EH (cell line): ENCODE data around the gene CENPB.
"Not testable (repeated sequence)": the region's sequence is repeated elsewhere in the genome, so short reads cannot be mapped to it uniquely, and the experiment has no call there.

Experiments used
- DNase-seq: peaks from one replicate; pipeline ENCODE4 v3.0.0-alpha.2; 2015; ENCODE audit warnings: low read depth

CENPB gene, protein sequence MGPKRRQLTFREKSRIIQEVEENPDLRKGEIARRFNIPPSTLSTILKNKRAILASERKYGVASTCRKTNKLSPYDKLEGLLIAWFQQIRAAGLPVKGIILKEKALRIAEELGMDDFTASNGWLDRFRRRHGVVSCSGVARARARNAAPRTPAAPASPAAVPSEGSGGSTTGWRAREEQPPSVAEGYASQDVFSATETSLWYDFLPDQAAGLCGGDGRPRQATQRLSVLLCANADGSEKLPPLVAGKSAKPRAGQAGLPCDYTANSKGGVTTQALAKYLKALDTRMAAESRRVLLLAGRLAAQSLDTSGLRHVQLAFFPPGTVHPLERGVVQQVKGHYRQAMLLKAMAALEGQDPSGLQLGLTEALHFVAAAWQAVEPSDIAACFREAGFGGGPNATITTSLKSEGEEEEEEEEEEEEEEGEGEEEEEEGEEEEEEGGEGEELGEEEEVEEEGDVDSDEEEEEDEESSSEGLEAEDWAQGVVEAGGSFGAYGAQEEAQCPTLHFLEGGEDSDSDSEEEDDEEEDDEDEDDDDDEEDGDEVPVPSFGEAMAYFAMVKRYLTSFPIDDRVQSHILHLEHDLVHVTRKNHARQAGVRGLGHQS

DNA sequence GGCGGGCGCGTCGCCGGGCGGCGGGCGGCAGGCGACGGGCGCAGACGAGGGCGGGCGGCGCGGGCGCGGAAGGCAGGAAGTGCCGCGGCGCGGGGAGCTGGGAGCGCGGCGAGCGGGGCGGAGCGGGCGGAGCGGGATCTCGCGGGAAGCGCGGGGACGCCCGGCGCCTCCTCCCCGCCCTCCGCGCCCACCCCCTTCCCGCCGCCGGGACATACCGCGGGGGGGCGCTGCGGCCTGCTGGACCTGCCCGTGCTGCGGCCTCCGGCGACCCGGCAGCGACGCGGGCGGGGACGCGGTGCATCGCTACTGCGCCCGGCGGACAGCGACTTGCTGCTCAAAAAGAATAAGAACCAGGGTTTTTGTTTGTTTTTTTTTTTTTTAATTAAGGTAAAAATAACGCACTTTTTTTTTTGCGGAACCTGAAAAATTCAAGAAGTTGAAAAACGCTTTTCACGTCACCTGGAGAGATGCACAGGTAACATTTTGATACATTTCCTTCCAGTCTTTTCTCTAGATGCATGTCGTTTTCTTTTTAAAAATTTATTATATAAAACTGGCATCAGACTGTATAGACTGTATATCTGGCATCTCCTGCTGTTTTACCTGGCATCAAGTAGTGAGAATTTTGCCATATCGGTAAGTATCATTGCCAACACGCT is at the start of gene CENPB:
CENPB (minus strand) TSS at position 76 of the 659 bp plus-strand sequence. CDS start 257 bp downstream, outside the sequence.
- peak; percentile 86 for DNase-seq

DNA sequence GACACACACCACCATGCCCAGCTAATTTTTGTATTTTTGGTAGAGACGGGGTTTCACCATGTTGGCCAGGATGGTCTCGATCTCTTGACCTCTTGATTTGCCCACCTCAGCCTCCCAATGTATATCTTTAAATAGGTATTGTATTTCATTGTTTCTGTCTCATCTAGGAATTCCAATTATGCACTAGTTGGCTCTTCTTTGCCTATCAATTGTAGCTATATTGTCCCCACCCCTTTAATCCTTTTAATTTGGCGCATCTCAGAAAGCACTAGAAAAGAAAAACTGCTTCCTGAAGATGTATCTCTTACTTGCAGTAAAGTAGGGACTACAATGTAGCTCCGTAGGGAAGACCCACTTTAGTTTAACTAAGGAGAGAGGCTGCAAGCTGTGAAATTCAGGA is 49.6 kb upstream of the CENPB start:
- no peak for DNase-seq

GRCh38 chr20:3829891-3830290 is 43.4 kb upstream of the CENPB start:
- DNase-seq, result not testable (repeated sequence)

DNA sequence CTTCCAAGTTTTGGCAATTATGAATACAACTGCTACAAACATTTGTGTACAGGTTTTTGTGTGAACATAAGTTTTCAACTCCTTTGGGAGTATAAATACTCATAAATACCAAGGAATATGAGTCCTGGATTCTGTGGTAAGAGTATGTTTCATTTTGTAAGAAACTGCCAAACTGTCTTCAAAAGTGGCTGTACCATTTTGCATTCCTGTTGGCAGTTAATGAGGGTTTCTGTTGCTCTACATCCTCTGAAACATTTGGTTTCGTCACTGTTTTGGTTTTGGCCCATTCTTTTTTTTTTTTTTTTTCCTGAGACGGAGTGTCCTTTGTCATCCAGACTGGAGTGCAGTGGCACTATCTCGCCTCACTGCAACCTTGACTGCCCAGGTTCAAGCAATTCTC is 42.3 kb upstream of the CENPB start:
- peak; percentile 27 for DNase-seq

DNA sequence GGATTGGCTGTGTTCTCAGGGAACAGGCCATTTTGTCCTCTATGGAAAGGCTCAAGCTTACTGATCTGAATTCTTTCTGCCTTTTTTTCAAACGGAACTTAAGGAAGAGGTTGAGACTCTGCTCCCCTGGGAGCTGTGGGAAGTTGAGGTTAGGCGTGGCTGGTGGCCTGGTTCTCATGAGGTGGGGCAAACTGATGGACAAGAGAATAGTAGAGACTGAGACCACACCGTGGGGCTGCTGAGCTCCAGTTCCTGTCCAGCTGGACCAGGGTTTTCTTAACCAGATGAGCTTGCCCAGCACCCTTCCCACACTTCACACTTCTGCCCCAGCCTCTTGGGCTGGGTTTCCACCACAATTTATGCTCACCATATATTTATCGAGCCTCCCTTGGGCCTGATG is 39.9 kb upstream of the CENPB start:
- no peak for DNase-seq

GRCh38 chr20:3825526-3825925 is 39.0 kb upstream of the CENPB start:
- DNase-seq, result no peak

- no peak for DNase-seq
Observed at GRCh38 chr20:3823881-3824280, 37.3 kb upstream of the CENPB start.

DNA sequence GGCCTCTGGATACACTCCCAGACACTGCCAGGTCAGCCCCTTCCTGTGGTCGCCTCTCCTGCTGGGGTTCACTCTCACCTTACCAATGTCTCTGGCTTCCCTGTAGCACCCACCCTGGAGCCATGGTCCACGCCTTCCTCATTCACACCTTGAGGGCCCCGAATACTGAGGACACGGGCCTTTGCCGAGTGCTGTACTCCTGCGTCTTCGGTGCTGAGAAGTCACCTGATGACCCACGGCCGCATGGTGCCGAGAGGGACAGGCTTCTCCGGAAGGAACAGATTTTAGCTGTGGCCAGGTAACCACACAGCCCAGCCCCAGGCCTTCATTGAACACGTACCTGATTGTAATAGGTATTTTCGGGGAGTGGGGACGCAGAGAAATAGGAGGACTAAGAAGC is 35.5 kb upstream of the CENPB start:
- no peak for DNase-seq

GRCh38 chr20:3820901-3821727 is 34.6 kb upstream of the CENPB start:
- no peak for DNase-seq

DNA sequence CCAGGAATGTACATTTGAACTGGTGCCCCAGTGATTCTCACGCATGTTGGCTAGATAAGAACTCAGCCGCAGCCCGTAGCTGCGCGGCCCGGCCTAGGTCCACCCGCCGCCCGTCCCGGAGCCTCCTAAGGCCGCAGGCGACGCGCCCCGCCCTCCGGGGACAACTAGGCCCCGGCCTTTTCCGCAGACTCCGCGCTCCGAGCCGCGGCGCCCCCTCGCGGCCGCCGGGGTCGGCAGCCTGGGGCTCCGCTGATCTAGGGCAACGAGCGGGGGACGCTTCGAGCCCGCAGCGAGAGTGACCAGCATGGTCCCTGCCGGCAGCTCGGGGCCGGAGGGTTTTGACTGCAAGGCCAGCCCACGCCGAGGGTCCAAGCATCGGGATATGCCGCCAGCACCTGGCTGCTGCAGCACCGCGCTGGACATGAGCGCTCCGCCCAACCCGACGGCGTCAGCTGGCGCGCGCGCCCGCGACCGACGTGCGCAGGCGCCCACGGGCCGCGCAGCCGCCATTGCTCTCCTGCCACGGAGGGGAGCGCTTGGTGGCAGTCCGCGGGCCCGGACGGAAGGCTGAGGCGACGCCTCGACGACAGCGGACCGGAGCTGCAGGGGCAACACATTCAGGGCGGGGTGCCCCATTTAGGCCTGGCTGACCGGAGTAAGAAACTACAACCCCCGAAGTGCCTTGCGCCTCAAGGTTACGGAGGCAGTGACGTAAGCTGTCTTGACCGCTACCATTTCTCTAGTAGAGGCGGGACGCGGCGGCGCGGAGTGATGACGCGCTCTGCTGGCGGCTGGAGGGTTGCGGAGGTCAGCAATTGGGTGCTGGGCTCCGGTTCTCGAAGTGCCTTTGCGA is 33.7 kb upstream of the CENPB start, which contains the start of gene AP5S1:
AP5S1 (plus strand) TSS at position 500 of the 853 bp plus-strand sequence. CDS start 1,571 bp downstream, outside the sequence.
- peak; percentile 95 for DNase-seq

DNA sequence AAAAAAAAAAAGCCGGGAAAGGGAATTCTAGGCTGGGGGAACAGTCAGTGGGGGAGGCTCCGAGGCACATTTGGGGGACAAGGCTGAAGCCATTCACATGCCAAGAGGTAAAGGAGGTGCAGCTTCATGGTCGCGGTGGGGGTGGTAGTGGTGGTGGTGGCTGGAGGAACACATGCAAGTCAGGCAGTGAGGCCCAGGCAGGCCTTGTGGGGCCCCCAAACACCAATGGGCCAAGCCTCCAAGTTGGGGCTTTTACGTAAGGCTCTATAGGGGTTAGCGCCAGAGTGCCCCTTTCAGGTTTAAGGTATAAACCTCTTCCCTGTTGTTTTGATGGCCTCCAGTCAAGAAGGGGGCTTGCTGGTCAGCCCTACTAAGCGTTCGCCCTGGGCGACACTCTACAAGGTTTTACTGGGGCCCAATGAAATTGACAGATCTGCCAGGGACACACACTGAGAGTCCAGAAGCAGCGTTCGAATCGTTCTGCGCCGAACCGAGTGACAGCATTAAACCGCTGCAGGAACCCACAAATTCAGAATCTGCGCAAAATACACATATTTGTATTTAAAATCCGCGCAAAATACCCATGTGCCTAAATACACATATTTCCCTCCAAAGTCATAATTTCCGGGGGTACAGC is 33.0 kb upstream of the CENPB start:
- no peak for DNase-seq

DNA sequence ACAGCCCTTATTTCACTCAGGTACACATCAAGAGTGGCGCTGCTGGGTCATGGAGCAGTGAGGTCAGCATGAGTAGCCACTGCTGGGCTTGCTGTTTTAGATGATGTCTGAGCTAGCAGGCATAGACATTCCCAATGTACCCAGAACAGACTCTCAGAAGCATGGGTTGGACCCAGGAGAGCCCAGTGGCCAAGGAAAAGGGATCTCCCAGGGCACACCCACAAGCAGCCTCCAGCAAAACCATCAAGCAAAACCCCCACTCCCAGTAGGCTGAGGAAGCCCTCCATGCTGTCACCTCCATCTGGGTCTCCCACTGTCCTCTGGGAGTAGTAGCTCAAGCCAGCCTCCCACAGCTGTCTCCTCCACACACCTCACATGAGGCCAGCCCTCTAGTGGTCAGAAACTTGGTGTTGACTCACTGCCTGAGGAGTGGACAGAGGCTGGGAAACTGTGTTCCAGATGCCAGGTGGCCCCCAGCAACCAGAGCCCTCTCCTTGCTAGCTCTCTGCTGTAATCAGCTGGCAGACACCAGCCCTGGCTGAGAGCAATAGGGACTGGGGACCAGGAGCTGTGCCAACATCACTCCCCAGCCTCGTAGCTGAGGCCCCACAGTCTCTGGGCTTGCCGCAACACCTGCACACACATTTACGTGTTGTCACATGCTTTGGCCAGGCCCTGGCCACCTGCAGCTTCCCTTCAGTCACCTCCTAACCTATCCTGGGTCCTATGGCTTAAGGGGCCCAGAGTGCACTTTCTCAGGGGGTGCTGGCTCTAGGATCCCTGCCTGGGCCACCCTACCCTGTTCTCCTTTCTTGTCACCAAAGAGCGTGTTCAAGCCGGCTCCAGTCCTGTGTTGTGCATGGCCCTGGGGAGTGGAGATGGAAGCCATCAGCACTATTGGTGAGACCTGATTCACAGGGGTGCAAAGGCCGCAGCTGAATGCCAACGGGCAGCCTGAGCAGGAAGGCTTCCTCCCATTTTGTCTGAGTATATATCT is 31.9 kb upstream of the CENPB start:
- DNase-seq, result peak; percentile 86

- no peak for DNase-seq
Observed at GRCh38 chr20:3815703-3816315, 29.3 kb upstream of the CENPB start.

GRCh38 chr20:3814928-3815495 is 28.5 kb upstream of the CENPB start:
- DNase-seq, result no peak

DNA sequence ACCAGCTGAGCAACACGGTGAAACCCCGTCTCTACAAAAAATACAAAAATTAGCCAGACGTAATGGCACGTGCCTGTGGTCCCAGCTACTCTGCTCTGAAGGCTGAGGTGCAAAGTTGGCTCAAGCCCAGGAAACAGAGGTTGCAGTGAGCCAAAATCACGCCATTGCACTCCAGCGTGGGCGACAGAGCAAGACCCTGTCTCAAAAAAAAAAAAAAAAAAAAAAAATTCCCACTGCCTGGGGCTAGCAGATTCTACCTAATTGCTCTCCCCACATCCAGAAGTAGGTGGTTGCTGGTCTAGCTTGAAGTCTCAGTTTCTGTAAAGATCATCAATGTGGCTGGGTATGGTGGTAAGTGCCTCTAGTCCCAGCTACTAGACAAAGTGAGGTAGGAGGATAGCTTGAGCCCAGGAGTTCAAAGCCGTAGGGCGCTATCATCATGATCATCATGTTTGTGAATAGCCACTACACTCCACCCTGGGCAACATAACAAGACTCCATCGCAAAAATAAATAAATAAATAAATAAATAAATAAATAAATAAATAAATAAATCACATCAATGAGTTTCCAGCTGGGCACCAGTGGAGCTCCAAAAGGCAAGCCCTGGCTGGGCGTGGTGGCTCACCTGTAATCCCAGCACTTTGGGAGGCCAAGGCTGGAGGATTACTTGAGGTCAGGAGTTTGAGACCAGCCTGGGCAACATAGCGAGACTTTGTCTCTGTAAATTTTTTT is 27.5 kb upstream of the CENPB start:
- DNase-seq, result no peak

DNA sequence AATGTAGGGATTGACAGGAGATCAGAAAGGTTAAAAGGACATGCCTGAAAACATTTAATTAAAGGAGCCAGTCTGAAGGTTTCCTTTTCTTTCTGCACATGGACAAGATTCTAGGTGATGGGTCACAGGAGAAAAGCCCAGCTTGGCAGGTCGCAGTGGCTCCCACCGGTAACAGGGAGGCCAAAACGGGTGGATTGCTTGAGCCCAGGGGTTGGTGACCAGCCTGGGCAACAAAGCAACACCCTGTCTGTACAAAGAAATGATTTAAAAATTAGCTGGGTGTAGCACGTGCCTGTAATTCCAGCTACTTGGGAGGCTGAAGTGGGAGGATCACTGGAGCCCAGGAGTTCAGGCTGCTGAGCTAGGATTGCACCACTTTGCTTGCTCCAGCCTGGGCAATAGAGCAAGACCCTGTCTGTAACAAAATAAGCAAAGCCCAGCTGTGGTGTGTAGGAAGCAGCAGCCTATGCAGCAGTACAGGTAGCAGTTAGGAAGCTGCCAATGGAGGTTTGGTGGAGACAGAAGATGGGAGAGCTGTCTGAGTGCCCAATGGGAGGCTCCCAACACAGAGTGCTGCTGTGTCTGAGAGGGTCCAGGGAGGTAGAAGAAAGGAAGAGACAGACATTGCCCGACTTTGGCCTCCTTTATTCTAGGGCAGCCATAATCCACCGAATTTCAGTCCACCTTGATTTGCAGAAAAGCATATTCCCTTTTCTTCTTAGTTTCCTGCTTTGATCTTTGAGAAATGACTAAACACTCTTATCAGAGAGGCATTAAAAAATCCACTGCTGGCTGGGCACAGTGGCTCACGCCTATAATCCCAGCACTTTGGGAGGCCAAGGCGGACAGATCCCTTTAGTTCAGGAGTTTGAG is 26.7 kb upstream of the CENPB start:
- DNase-seq, result no peak

DNA sequence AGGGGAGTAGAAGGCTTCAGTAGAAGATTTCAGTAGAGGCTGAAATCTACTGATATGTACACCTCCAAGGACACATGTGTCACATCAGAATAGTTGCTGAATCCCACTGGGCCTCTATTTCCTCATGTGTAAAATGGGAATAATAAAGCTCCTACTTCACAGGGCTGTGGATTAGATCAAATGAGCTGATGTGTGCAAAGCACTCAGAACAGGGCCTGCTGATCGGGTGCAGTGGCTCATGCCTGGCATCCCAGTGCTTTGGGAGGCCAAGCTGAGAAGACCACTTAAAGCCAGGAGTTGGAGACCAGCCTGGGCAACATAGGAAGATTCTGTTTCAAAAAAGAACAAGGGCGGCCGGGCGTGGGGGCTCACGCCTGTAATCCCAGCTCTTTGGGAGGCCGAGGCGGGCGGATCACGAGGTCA is 25.7 kb upstream of the CENPB start:
- no peak for DNase-seq
